Fibroblast of skin of right biceps (primary cell): Measurements from ENCODE around the gene EPX.

ENCODE experiments used
- DNase-seq: peaks from one replicate; pipeline ENCODE4 v3.0.0-alpha.2; 2013

The EPX gene

GRCh38 chr17:58186591-58186990, 5.9 kb upstream of the EPX start:
- DNase-seq, result no peak

DNA sequence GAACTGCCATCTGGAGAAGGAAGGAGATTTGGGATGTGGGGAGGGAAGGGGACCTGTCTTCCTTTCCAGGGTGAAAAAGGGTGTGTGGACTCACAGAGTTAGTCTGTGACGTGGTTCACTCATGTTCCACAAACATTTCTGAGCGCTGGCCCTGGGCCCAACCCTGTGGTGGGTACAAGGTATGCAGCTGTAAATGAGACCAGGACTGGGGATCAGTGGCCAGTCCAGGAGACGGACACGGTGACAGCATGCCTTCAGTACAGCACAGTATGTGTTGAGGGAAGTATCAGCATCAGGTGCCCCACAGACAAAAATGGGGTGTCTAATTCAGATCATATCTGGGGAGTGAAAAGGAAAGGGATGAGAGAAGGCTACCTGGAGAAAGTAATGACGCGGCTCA, 5.5 kb upstream of the EPX start:
- DNase-seq, result no peak

DNA sequence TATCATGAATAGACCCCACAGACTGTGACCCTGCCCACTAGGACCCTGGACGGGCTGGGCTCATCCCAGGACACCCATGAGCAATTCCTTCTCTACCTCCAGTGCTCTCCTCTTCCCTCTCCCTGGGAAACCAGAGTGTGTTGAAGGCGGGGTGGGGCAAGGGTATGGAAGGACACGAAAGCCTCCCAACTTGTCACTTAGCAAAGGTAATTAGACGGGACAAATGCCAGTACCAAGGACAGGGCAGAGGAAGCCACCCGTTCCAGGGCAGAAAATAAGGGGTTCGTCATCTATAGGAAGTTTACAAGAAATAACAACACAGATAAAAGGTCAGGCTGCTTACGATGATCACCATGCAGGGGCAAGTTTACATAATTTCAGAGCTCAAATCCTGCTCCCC, 4.9 kb upstream of the EPX start:
- no peak for DNase-seq

DNA sequence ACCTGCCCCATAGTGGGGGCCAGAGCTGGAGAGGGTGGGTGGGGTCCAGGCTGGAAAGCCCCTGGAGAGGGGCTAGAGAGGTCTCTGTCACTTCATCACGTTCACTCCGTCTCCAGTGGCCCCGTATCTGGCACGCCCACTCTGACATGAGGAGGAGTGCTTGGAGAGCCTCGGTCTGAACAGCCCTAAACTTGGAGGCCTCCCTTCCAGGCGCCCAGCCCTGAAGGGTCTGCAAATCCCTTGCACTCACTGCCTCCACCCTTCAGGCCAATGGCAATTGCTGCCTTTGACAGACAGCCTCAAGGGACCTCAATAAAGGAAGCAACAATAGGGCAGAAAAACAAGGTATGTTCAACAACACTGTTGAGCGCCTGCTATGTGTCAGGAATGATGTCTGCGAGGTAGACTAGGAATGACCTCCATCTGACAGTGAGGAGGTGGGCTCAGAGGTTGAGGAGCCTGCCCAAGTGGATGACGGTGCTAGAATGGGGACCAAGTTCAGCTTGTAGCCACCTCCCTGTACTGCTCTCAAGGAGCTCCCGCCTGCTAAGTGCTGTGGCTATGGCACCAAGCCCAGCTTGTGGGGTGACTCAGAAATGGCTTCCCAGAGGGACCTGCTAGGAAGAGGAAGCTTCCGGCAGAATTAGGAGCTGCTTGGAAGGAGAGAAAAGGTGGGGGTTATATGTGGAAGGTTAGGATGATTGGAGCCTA, 2.9 kb upstream of the EPX start:
- peak; percentile 87 for DNase-seq

DNA sequence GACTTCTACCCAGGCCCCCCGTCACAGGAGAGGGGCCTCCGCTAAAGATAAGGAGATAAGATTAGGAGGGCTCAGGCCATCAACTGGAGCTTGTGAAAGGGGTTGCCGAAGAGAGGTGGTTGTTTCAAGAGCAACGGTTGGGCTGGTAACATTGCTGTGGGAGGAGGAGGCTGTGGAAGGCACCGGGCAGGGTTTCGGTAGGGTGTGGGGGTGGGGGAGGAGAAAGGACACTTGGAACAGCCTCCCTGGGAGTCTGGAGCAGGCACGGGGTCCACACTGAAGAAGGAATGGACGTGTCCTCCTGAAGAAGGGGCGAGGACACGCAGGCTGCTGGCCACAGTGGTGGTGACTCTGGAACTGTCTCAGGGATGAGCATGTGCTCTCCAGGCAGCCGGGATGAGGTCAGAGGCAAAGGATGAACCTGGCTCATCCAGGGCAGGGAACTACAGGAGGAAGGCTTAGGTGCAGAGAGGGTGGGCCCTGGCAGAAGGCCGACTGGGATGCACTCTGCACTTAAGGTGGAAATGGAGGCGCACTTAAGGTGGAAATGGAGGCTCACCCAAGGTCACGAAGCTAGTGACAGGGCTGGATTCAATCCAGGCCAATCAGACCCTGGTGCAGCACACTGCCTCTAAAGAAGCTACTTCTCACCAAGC, 1.2 kb upstream of the EPX start:
- no peak for DNase-seq

DNA sequence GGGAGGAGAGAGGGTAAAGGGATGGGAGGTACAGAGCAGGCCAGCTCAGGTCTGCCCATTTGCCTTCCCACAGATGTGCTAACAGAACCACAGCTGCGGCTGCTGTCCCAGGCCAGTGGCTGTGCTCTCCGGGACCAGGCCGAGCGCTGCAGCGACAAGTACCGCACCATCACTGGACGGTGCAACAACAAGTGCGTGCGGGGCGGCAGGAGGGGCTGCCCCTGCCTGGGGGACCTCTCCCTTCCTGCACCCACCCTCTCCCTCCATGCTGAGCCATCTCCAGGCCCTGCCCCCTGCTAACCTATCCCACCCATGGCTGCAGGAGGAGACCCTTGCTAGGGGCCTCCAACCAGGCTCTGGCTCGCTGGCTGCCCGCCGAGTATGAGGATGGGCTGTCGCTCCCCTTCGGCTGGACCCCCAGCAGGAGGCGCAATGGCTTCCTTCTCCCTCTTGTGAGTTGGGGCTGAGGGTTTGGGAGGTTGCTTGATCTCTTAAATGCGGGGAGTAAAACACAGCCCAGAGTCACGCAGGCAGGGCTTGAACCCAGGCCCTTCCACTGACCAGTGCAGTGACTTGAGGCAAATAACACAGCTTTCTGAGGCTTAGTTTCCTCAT, 1.2 kb downstream of the EPX start:
- no peak for DNase-seq

DNA sequence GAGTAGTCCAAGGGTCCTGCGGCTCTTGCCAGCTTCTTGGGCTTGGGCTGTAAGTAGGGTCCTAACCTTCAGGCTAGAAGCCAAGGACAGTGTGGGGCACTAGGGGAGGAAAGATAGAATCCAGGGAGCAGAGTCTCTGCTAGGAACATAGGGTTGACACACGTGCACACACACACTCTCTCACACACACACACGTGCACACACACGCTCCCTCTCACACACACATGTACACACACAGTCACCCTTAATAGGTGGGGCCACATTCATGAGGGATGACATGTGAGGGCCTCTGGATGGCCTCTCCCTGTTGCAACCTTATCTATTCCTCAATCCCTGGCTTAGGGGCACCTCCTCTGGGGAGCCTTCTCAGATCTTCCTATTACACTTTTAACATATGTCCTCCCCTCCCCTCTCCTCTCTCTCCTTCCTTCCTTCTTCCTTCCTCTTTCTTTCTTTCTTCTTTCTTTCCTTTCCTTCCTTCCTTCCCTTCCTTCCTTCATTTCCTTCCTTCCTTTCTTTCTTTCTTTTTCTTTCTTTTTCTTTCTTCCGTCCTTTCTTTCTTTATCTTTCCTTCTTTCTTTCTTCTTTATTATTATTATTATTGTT, 3.1 kb downstream of the EPX start:
- DNase-seq, result no peak

- no peak for DNase-seq
These were observed 4.1 kb downstream of the EPX start for GRCh38 chr17:58196610-58197009.

DNA sequence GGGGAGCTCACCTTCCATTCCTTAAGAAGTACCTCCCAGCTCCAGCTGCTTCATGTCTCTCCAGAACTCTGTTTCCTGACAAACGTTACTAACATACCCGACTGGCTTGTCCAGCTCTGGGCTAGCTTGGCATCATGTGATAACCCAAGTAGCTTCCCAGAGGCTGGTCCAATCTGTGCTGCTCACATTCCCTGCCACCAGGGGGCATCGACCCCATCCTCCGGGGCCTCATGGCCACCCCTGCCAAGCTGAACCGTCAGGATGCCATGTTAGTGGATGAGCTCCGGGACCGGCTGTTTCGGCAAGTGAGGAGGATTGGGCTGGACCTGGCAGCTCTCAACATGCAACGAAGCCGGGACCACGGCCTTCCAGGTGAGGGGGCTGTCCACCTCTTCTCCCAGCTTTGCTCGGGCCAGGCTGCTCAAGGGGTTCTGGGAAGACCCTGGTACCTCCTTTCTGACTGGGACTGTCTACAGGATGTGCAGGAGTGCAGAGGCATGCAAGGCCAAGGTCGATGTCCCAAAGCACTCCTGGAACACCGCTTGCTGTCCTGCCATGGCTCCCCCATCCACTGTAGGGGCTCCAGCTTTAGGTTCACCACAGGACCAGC, 7.6 kb downstream of the EPX start:
- DNase-seq, result peak; percentile 55

DNA sequence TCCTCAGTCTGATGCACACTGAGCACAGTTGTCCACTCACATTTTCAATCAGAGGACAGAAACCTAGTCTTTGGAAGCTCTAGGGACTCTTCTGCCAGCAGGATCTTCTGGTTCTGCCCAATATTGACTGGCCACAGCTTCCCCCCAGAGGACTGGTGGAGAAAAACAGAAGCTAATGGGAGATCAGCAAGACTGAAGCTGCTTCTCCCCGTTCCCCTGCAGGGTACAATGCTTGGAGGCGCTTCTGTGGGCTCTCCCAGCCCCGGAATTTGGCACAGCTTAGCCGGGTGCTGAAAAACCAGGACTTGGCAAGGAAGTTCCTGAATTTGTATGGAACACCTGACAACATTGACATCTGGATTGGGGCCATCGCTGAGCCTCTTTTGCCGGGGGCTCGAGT, 10.3 kb downstream of the EPX start:
- DNase-seq, result no peak

DNA sequence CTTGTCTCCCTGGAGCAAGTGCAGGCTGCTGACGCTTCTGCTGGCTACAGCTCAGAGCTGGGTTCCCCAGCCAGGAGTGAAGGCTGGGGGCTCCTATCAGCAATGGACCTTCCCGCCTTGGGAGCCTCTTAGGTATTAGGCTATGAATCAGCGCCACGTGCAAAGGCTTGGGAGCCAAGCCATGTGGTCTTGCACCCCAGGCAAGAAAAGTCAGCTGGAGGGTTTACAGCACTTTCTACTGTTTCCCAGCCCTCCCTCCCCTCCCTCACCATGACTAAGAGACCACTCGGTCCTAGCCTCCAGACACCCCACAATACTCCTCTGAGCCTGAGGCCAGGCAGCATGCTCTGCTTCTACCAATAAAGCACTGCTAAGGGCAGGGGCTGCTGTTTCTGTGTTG, 12.3 kb downstream of the EPX start:
- peak; percentile 11 for DNase-seq

GRCh38 chr17:58205936-58206335, 13.4 kb downstream of the EPX start:
- no peak for DNase-seq

GRCh38 chr17:58207451-58207850, 14.9 kb downstream of the EPX start:
- no peak for DNase-seq

DNA sequence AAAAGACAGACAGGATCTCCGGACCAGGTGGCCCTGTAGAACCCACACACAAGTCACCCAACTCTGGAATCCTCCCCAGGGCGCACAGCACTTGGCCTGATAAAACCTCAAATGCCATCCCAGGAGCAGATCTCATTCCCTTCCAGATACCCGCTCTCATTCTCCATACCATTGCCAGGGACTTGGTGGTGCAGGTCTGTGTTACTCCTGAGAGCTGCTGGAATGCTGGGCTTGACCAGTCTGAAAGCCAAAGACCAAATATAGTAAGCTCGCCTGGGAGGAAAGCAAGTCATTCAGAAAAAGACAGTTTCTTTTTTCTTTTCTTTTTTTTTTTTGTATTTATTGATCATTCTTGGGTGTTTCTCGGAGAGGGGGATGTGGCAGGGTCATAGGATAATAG, 15.8 kb downstream of the EPX start:
- no peak for DNase-seq

- DNase-seq, result no peak
These were observed 18.4 kb downstream of the EPX start for GRCh38 chr17:58210922-58211321.

DNA sequence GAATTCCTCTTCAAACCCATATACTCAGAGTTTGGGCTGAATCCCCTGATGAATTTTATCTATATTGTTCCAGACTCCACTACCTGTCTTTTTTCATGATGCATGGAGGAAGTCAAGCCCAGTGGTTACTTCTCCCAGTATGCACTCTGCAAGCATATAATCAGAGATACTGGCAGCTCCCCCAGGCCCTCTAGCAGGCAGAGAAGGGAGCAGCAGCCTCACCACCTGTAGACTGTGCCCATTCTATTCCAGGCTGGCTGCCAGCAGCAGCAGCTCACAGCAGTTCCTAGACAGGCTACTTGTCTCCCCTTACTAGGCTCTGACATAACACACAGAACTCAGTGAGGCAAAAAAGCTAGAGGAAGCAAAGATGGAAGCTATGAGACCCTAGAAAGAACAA, 23.2 kb downstream of the EPX start:
- no peak for DNase-seq

- no peak for DNase-seq
These were observed 25.2 kb downstream of the EPX start for GRCh38 chr17:58217766-58218165.

- peak; percentile 91 for DNase-seq
These were observed 26.7 kb downstream of the EPX start, which contains the start of gene MKS1 for GRCh38 chr17:58219007-58219788. Gene MKS1, minus strand, starts transcription at chr17:58219255. Its CDS starts 25 bp downstream, at chr17:58219230.

GRCh38 chr17:58219789-58220183, 27.3 kb downstream of the EPX start:
- DNase-seq, result no peak

DNA sequence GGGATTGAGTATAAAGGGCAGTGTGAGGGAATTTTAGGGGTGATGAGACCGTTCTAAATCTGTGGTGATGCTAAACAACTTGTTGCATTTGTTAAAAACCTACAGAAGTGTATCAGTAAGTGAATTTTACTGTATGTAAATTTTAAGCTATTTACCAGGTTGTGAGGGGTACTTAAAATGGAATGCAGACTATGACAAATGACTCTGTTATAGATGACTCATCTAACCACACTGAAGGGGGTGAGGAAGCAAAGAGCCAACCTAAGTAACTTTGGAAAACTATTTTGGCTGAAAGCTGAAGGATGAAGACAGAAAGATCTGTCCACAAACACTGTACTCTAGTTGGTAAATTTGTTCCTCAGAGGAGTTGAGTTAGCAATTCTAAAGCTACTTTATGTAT, 31.8 kb downstream of the EPX start:
- peak; percentile 81 for DNase-seq

- DNase-seq, result no peak
These were observed 35.2 kb downstream of the EPX start for GRCh38 chr17:58227733-58228132.

DNA sequence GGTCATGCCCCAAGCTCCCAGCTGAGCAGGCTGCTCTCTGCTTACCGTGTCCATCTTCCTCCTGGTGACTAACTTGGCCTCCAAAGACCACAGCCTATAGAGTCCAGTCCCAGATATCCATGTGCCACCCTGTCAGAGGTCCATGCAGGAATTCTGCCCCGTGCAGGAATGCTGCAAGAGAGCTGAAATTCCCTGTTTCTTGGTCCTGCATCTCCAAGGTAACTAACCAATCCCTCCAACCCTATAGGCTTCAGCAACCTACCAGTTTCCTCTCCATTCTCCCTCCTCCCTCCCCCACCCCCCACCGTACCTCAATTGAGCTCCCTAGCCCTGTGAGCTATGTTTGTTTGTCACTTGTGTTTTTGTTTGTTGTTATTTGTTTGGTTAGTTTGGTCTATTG, 36.2 kb downstream of the EPX start:
- DNase-seq, result no peak

- no peak for DNase-seq
These were observed 36.9 kb downstream of the EPX start for GRCh38 chr17:58229384-58229783.
